Calu3 (cell line): ENCODE data around the gene UGGT1. TPM values are rescaled to one million over a fixed set of nuclear protein-coding genes. Genes with fewer than 3 reads are reported as not detected.

Experiments
- BruUV-seq: library from RNA; stranded (reverse); fragments of 400-500 nt; replicated peaks from 2 replicates; lab custom pipeline; 2021; lab: Mats Ljungman, UMichigan
- CTCF ChIA-PET: fragments of 300-600 bp; sonication (Branson Sonifier 250); formaldehyde crosslinking; loops from one replicate; lab custom pipeline; 2022; ENCODE audit warnings: antibody characterized with exemption; lab: Charles Lee
- DNase-seq: peaks from one replicate; pipeline ENCODE4 v3.0.0; 2022
- H3K27ac Mint-ChIP-seq: one replicate; pipeline ENCODE4 v1.8.0; 2022; ENCODE audit warnings: mixed read lengths; ENCODE audit not compliant: unreplicated experiment
- H3K27me3 Mint-ChIP-seq: one replicate; pipeline ENCODE4 v1.8.0; 2022; ENCODE audit warnings: mixed read lengths; ENCODE audit not compliant: unreplicated experiment
- H3K36me3 Mint-ChIP-seq: one replicate; pipeline ENCODE4 v1.8.0; 2022; ENCODE audit warnings: mild to moderate bottlenecking, moderate library complexity, mixed read lengths; ENCODE audit not compliant: insufficient read depth, unreplicated experiment
- H3K4me1 Mint-ChIP-seq: one replicate; pipeline ENCODE4 v1.8.0; 2022; ENCODE audit warnings: mild to moderate bottlenecking, low read depth, mixed read lengths; ENCODE audit not compliant: unreplicated experiment
- H3K4me3 Mint-ChIP-seq: one replicate; pipeline ENCODE4 v1.8.0; 2022; ENCODE audit warnings: mild to moderate bottlenecking, low read depth, moderate library complexity, mixed read lengths; ENCODE audit not compliant: unreplicated experiment
- H3K9me3 Mint-ChIP-seq: one replicate; pipeline ENCODE4 v1.8.0; 2022; ENCODE audit warnings: low read depth, mixed read lengths; ENCODE audit not compliant: unreplicated experiment
- intact Hi-C: fragments of 100-400 bp; cut with micrococcal nuclease; formaldehyde crosslinking; loops from one replicate; pipeline ENCODE4 v1.10.0; 2022; ENCODE audit not compliant: unreplicated experiment
- total RNA-seq: library from RNA; stranded (reverse); gene quantifications from 2 replicates; pipeline ENCODE4 v1.2.3, GENCODE V29; 2022
- TF ChIP-seq, protein P1 (sequence below): fragments of 200-600 bp; IDR thresholded peaks from one replicate; pipeline ENCODE4 v1.8.0; 2022; ENCODE audit warnings: antibody characterized with exemption; ENCODE audit not compliant: unreplicated experiment

The UGGT1 gene
- total RNA-seq, 1 experiment from 2014 or later: 71.3 TPM

DNA sequence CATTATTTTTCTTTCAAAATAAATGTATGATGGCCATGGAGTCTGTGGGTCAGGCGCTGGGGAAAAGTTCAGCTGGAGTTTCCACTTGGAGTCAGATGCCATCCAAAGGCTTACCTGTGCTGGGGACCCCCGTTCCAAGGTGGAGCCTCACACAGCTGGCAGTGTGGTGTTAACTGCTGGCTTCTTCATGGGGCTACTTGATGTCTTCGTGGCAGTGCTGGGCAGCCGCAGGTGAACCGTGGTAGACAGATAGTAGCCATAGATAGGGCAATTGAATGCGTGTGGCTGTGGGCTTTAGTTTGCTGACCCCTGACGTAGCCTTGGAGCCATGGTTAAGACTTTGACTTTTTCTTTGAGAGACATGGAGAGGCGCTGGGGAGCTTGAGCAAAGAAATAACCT lies 144.6 kb downstream of the UGGT1 start:
- peaks cover 43% of the 10 kb centered on the region for H3K27me3 Mint-ChIP-seq
- H3K36me3 Mint-ChIP-seq: peaks cover 6% of the 10 kb centered on the region
- no peak for DNase-seq
- TF ChIP-seq, protein P1, sequence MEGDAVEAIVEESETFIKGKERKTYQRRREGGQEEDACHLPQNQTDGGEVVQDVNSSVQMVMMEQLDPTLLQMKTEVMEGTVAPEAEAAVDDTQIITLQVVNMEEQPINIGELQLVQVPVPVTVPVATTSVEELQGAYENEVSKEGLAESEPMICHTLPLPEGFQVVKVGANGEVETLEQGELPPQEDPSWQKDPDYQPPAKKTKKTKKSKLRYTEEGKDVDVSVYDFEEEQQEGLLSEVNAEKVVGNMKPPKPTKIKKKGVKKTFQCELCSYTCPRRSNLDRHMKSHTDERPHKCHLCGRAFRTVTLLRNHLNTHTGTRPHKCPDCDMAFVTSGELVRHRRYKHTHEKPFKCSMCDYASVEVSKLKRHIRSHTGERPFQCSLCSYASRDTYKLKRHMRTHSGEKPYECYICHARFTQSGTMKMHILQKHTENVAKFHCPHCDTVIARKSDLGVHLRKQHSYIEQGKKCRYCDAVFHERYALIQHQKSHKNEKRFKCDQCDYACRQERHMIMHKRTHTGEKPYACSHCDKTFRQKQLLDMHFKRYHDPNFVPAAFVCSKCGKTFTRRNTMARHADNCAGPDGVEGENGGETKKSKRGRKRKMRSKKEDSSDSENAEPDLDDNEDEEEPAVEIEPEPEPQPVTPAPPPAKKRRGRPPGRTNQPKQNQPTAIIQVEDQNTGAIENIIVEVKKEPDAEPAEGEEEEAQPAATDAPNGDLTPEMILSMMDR: no peak
- BruUV-seq: no TSS peak
- CTCF ChIA-PET: no interaction called here
- no peak overlapping the region for H3K27ac Mint-ChIP-seq
- H3K4me3 Mint-ChIP-seq: no peak overlapping the region
- no peaks in the 10 kb centered on the region for H3K9me3 Mint-ChIP-seq
- intact Hi-C loops: no loop called here
- no peaks in the 10 kb centered on the region for H3K4me1 Mint-ChIP-seq

DNA sequence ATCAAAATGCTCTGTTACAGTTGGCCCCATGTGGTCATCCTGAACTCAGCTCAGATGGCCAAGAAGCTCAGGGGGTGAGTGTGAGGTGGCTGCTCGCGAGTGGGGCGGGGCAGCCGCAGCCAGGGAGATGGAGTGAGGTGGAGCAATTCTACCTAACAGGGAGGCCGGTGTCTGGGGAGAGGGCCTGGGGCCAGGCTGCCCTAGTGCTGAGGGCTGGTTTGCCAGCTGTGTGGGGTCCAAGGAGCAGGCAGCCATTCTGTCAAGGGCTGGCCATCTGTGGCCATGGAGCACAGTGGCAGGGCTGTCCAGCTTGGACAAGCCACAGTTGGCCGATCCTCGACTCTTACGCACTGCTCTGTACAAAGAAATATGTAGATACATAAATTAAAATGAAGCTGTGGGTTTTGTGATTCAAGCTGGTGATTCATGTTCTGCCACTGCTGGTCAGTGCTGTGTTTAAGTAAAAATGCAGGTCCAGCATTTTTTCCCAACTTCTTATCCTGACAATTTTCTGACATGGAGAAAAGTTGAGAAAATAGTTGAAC lies 145.6 kb downstream of the UGGT1 start:
- intact Hi-C loops: no loop called here
- DNase-seq: no peak

DNA sequence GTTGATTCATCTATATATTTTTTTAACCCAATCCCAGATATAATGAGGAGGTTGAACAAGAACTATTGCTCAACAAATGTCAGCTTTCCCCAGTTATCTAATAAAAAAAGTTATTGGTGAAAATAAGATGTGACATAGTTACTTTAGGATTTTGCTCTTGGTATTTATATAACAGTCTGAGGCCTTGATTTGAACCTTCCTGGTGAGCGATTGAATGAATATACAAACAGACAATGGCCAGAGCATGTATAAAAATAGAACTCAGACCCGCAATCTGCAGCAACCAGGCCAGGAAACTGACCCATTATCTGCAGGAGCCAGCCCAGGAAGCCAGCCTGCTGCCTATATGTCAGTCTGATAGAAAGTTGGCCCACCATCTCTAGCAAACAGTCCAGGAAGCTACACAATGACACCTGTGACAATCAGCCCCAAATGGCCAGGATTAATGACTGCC lies 146.1 kb downstream of the UGGT1 start:
- BruUV-seq: no TSS peak
- no peak overlapping the region for H3K27ac Mint-ChIP-seq
- peaks cover 6% of the 10 kb centered on the region for H3K36me3 Mint-ChIP-seq
- H3K27me3 Mint-ChIP-seq: peaks cover 57% of the 10 kb centered on the region
- intact Hi-C loops: no loop called here
- CTCF ChIA-PET: no interaction called here
- DNase-seq: no peak
- H3K9me3 Mint-ChIP-seq: no peaks in the 10 kb centered on the region
- H3K4me3 Mint-ChIP-seq: no peak overlapping the region
- TF ChIP-seq, protein P1: no peak
- H3K4me1 Mint-ChIP-seq: no peaks in the 10 kb centered on the region

More for the DNA sequence above, 145.6 kb downstream of the UGGT1 start:
- Mint-ChIP-seq H3K36me3 (peaks cover 6% of the 10 kb centered on the region), H3K9me3 (no peaks in the 10 kb centered on the region), H3K27me3 (peaks cover 52% of the 10 kb centered on the region), H3K4me1 (no peaks in the 10 kb centered on the region), H3K4me3 (no peak overlapping the region), H3K27ac (no peak overlapping the region)
- no TSS peak for BruUV-seq
- CTCF ChIA-PET: no interaction called here
- TF ChIP-seq, protein P1: no peak

- H3K9me3 Mint-ChIP-seq: no peaks in the 10 kb centered on the region
- H3K27ac Mint-ChIP-seq: no peak overlapping the region
Observed at GRCh38 chr2:128237911-128238697, 147.1 kb downstream of the UGGT1 start.

More at GRCh38 chr2:128237911-128238697, 147.1 kb downstream of the UGGT1 start:
- no peak for DNase-seq
- TF ChIP-seq, protein P1: no peak
- intact Hi-C loops: no loop called here
- Mint-ChIP-seq H3K4me3 (no peak overlapping the region), H3K27me3 (peaks cover 67% of the 10 kb centered on the region), H3K36me3 (peaks cover 6% of the 10 kb centered on the region), H3K4me1 (no peaks in the 10 kb centered on the region)
- no TSS peak for BruUV-seq
- CTCF ChIA-PET: no interaction called here
